OCI-LY1 (cell line): Measurements from ENCODE around the gene GLYATL1B.
"Not testable (repeated sequence)": the region's sequence is repeated elsewhere in the genome, so short reads cannot be mapped to it uniquely, and the experiment has no call there.

Experiments
- H2AFZ ChIP-seq: fragments of 200-600 bp; sonication (generic), shearing (Covaris generic); 2 replicates; pipeline ENCODE4 v1.6.0; 2014; ENCODE audit warnings: antibody characterized with exemption, mild to moderate bottlenecking, low read length
- H3F3A ChIP-seq: fragments of 200-600 bp; sonication (generic), shearing (Covaris generic); 2 replicates; pipeline ENCODE4 v1.6.0; 2014; ENCODE audit warnings: mild to moderate bottlenecking, antibody characterized with exemption, low read length, moderate library complexity; ENCODE audit not compliant: insufficient read depth
- H3K27ac ChIP-seq: fragments of 200-600 bp; sonication (generic); 2 replicates; pipeline ENCODE4 v1.5.1; 2014; ENCODE audit warnings: low read length, mixed run types, mild to moderate bottlenecking, low read depth; ENCODE audit not compliant: poor library complexity, severe bottlenecking
- H3K27me3 ChIP-seq: fragments of 200-600 bp; sonication (generic); 2 replicates; pipeline ENCODE4 v1.6.0; 2014; ENCODE audit warnings: antibody characterized with exemption, mild to moderate bottlenecking, low read length, moderate library complexity; ENCODE audit not compliant: insufficient read depth
- H3K36me3 ChIP-seq: fragments of 200-600 bp; sonication (generic); 2 replicates; pipeline ENCODE4 v1.6.1; 2014; ENCODE audit warnings: mild to moderate bottlenecking, antibody characterized with exemption, low read length, moderate library complexity, mixed read lengths; ENCODE audit not compliant: insufficient read depth
- H3K4me1 ChIP-seq: fragments of 200-600 bp; sonication (generic); 2 replicates; pipeline ENCODE4 v1.5.1; 2014; ENCODE audit warnings: mild to moderate bottlenecking, low read length, moderate library complexity; ENCODE audit not compliant: insufficient read depth, severe bottlenecking
- H3K4me2 ChIP-seq: fragments of 200-600 bp; sonication (generic), shearing (Covaris generic); 2 replicates; pipeline ENCODE4 v1.6.1; 2014; ENCODE audit warnings: low read length
- H3K4me3 ChIP-seq: fragments of 200-600 bp; sonication (generic); 2 replicates; pipeline ENCODE4 v1.5.1; 2014; ENCODE audit warnings: low read length, low read depth, mild to moderate bottlenecking, mixed read lengths; ENCODE audit not compliant: poor library complexity, severe bottlenecking
- H3K79me2 ChIP-seq: fragments of 200-600 bp; shearing (Covaris generic); 2 replicates; pipeline ENCODE4 v1.6.1; 2016; ENCODE audit warnings: mixed run types, low read length, mixed read lengths; ENCODE audit not compliant: insufficient read depth
- H3K9ac ChIP-seq: fragments of 200-600 bp; sonication (generic), shearing (Covaris generic); 2 replicates; pipeline ENCODE4 v1.6.1; 2014; ENCODE audit warnings: mild to moderate bottlenecking, low read length, mixed read lengths
- H3K9me2 ChIP-seq: fragments of 200-600 bp; sonication (generic), shearing (Covaris generic); 2 replicates; pipeline ENCODE4 v1.6.1; 2014; ENCODE audit warnings: low read depth, mild to moderate bottlenecking, low read length, mixed read lengths
- H3K9me3 ChIP-seq: fragments of 200-600 bp; shearing (Covaris generic); 2 replicates; pipeline ENCODE4 v1.6.1; 2014; ENCODE audit warnings: low read length, mixed read lengths
- H4K20me1 ChIP-seq: fragments of 200-600 bp; sonication (generic), shearing (Covaris generic); 2 replicates; pipeline ENCODE4 v1.6.0; 2016; ENCODE audit warnings: mild to moderate bottlenecking, low read length; ENCODE audit not compliant: insufficient read depth
- EZH2 ChIP-seq: fragments of 200-600 bp; sonication (generic), shearing (Covaris generic); IDR thresholded peaks from 2 replicates; pipeline ENCODE4 v1.8.0; 2017; ENCODE audit warnings: borderline replicate concordance, mixed run types, mild to moderate bottlenecking, antibody characterized with exemption, low read length, moderate library complexity, mixed read lengths
- TF ChIP-seq, protein P1 (sequence below): fragments of 200-600 bp; sonication (generic), shearing (Covaris generic); IDR thresholded peaks from 2 replicates; pipeline ENCODE4 v1.5.1; 2017; ENCODE audit warnings: mild to moderate bottlenecking, antibody characterized with exemption, low read length, moderate library complexity, mixed read lengths

The GLYATL1B gene

DNA sequence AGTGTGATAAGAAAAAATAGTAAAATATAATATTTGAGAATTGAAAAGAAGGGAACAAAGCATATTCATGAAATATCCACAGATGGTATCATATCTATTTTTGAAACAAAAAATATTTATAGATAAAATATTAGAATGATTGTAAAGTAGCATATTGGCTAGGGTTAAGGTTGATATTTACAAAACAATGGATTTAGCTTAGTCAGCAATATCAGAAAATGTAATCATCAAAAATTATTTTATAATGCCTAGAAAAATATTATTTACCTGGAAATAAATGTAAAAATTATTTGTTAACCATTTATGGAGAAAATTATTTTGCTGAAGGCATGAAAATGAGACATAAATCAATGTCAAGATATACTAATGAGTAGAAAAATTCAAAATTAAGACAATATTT lies 33.7 kb downstream of the GLYATL1B start:
- peaks cover 5% of the 10 kb centered on the region; the same call in 1 of the 2 replicates for H3K79me2 ChIP-seq
- TF ChIP-seq EZH2 = no peak
- TF ChIP-seq, protein P1, sequence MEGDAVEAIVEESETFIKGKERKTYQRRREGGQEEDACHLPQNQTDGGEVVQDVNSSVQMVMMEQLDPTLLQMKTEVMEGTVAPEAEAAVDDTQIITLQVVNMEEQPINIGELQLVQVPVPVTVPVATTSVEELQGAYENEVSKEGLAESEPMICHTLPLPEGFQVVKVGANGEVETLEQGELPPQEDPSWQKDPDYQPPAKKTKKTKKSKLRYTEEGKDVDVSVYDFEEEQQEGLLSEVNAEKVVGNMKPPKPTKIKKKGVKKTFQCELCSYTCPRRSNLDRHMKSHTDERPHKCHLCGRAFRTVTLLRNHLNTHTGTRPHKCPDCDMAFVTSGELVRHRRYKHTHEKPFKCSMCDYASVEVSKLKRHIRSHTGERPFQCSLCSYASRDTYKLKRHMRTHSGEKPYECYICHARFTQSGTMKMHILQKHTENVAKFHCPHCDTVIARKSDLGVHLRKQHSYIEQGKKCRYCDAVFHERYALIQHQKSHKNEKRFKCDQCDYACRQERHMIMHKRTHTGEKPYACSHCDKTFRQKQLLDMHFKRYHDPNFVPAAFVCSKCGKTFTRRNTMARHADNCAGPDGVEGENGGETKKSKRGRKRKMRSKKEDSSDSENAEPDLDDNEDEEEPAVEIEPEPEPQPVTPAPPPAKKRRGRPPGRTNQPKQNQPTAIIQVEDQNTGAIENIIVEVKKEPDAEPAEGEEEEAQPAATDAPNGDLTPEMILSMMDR = no peak
- H3F3A ChIP-seq = no peaks in the 10 kb centered on the region
- no peak overlapping the region for H2AFZ ChIP-seq
- H3K9ac ChIP-seq = no peak overlapping the region
- H3K9me3 ChIP-seq = peaks cover 34% of the 10 kb centered on the region
- H3K9me2 ChIP-seq = no peaks in the 10 kb centered on the region
- no peaks in the 10 kb centered on the region for H3K27me3 ChIP-seq
- peaks cover 99% of the 10 kb centered on the region for H3K36me3 ChIP-seq
- no peaks in the 10 kb centered on the region for H4K20me1 ChIP-seq
- H3K4me2 ChIP-seq = no peak overlapping the region
- H3K27ac ChIP-seq = no peak overlapping the region
- no peaks in the 10 kb centered on the region for H3K4me1 ChIP-seq
- H3K4me3 ChIP-seq = no peak overlapping the region

DNA sequence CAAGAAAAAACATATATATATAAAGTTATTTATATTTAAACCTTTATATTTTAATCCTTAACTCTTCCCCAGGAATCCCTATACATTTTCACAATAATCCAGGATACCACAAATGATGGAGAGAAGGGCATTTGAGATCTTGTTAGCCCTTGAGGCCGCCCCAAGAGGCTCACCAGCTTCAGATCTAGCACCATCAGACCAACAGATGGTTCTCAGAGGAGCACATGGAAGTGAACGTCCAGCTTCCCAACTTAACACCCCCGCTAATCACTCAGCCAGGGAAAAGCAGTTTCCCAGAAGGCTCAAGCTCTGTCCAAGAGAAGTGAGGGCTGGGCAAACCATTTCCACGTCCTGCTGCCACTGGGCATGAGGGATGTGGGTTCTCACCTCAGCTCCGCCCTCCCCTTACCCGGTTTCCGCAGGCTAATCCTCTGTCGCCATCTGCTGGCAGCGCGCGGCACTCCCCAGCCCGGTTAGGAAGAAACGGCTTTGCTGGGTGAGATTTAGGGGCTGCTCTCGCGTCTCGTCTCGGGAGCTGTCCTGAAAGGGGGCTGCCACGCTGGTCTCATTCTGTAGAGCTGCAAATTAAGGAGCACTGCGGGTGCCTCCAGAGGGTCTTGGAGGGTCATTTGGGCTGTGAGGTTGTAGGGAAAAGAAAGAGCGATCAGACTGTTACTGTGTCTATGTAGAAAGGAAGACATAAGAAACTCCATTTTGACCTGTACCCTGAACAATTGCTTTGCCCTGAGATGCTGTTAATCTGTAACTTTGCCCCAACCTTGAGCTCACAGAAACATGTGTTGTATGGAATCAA lies 49.7 kb downstream of the GLYATL1B start:
- Histone ChIP-seq H3K4me3 (no peak overlapping the region), H3F3A (no peaks in the 10 kb centered on the region), H3K4me2 (peak overlapping the region; percentile 53), H3K36me3 (peaks cover 32% of the 10 kb centered on the region), H3K4me1 (peaks cover 11% of the 10 kb centered on the region), H3K27ac (no peak overlapping the region), H3K9me3 (peaks cover 13% of the 10 kb centered on the region; the same call in 1 of the 2 replicates), H3K79me2 (no peaks in the 10 kb centered on the region), H3K9me2 (no peaks in the 10 kb centered on the region), H3K9ac (peak overlapping the region; percentile 29; the same call in 1 of the 2 replicates), H2AFZ (no peak overlapping the region), H4K20me1 (no peaks in the 10 kb centered on the region), H3K27me3 (no peaks in the 10 kb centered on the region)
- TF ChIP-seq, protein P1 = peak; percentile 99
- TF ChIP-seq EZH2 = no peak

DNA sequence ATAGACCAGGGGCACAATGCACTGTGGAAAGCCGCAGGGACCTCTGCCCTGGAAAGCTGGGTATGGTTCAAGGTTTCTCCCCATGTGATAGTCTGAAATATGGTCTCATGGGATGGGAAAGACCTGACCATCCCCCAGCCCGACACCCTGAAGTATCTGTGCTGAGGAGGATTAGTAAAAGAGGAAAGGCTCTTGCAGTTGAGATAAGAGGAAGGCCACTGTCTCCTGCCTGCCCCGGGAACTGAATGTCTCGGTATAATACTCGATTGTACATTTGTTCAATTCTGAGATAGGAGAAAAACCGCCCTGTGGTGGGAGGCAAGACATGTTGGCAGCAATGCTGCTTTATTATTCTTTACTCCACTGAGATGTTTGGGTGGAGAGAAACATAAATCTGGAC lies 50.4 kb downstream of the GLYATL1B start:
- H3K36me3 ChIP-seq = peaks cover 32% of the 10 kb centered on the region
- not testable (repeated sequence) for H3K4me3 ChIP-seq, H3K27ac ChIP-seq, H3K9ac ChIP-seq, H3K27me3 ChIP-seq, H3K9me2 ChIP-seq, H4K20me1 ChIP-seq, H2AFZ ChIP-seq, H3K79me2 ChIP-seq, H3F3A ChIP-seq
- peaks cover 13% of the 10 kb centered on the region; the same call in 1 of the 2 replicates for H3K9me3 ChIP-seq
- peaks cover 13% of the 10 kb centered on the region for H3K4me1 ChIP-seq
- peak overlapping the region; percentile 53; the same call in 1 of the 2 replicates for H3K4me2 ChIP-seq
